Panc1 (cell line): Measurements from ENCODE around the gene COL11A2. TPM values are rescaled to one million over a fixed set of nuclear protein-coding genes. Genes with fewer than 3 reads are reported as not detected.
A peak's percentile ranks its signal among the peaks of the same experiment; 100 is the strongest.
"Not testable (repeated sequence)": the region's sequence is repeated elsewhere in the genome, so short reads cannot be mapped to it uniquely, and the experiment has no call there.

Source experiments
- ATAC-seq: fragments of 200-7000 bp; cut with Tn5 transposase; 2 replicates; pipeline ENCODE4 v1.9.1; 2020; ENCODE audit warnings: mild to moderate bottlenecking, moderate library complexity
- BruUV-seq: library from RNA; stranded (reverse); fragments of 400-500 nt; replicated peaks from 2 replicates; lab custom pipeline; 2021; lab: Mats Ljungman, UMichigan
- CTCF ChIA-PET: fragments of 300-600 bp; sonication (Branson Sonifier 250); formaldehyde crosslinking; loops from one replicate; lab custom pipeline; 2022; ENCODE audit warnings: antibody characterized with exemption; lab: Charles Lee
- POLR2A ChIA-PET: fragments of 300-600 bp; sonication (Branson Sonifier 250); formaldehyde crosslinking; loops from one replicate; lab custom pipeline; 2022; ENCODE audit warnings: antibody characterized with exemption; lab: Charles Lee
- DNase-seq: peaks from one replicate; pipeline ENCODE4 v3.0.0-alpha.2; 2010; ENCODE audit warnings: low read depth, low spot score
- H3K27ac ChIP-seq: 2 replicates; pipeline ENCODE4 v1.5.1; 2011; ENCODE audit warnings: mild to moderate bottlenecking, low read length, inconsistent platforms
- H3K27me3 ChIP-seq: fragments of 200-500 bp; sonication (Bioruptor generic); 2 replicates; pipeline ENCODE4 v1.6.0; 2014; ENCODE audit warnings: low read length, inconsistent platforms; ENCODE audit not compliant: control insufficient read depth, insufficient read depth
- H3K36me3 ChIP-seq: fragments of 200-500 bp; sonication (Bioruptor generic); 2 replicates; pipeline ENCODE4 v1.5.1; 2014; ENCODE audit warnings: inconsistent platforms, mild to moderate bottlenecking, low read length, moderate library complexity; ENCODE audit not compliant: control insufficient read depth, insufficient read depth
- H3K4me1 ChIP-seq: 2 replicates; pipeline ENCODE4 v1.5.1; 2011; ENCODE audit warnings: inconsistent platforms, mild to moderate bottlenecking, low read length, moderate library complexity; ENCODE audit not compliant: control insufficient read depth, insufficient read depth
- H3K4me3 ChIP-seq, 2 experiments: 2 replicates each; pipeline ENCODE4 v1.5.1; 2011 to 2012; ENCODE audit warnings: low read depth in 2 of 2, low read length in 2 of 2, mild to moderate bottlenecking in 2 of 2, inconsistent platforms in 1 of 2, moderate library complexity in 1 of 2
- H3K9me3 ChIP-seq: fragments of 200-500 bp; sonication (Bioruptor generic); 2 replicates; pipeline ENCODE4 v1.5.1; 2014; ENCODE audit warnings: low read depth, mild to moderate bottlenecking, inconsistent platforms, low read length, moderate library complexity; ENCODE audit not compliant: control insufficient read depth, insufficient read depth
- CTCF ChIP-seq: fragments of 450-650 bp; IDR thresholded peaks from 2 replicates; pipeline ENCODE4 v1.5.1; 2017; ENCODE audit warnings: mild to moderate bottlenecking
- POLR2AphosphoS5 ChIP-seq: IDR thresholded peaks from 2 replicates; pipeline ENCODE4 v1.6.1; 2012; ENCODE audit warnings: mild to moderate bottlenecking, low read depth, low read length, moderate library complexity
- REST ChIP-seq, 2 experiments: IDR thresholded peaks; 2 replicates each; pipeline ENCODE4 v1.6.1; 2011 to 2012; ENCODE audit warnings: low read depth in 2 of 2, control low read depth in 1 of 2, low read length in 1 of 2, mild to moderate bottlenecking in 1 of 2, moderate library complexity in 1 of 2; ENCODE audit not compliant: insufficient read depth in 1 of 2
- SIN3A ChIP-seq: IDR thresholded peaks from 2 replicates; pipeline ENCODE4 v1.6.1; 2012; ENCODE audit warnings: low read depth, mild to moderate bottlenecking, low read length, moderate library complexity, borderline replicate concordance; ENCODE audit not compliant: insufficient read depth
- TCF7L2 ChIP-seq: IDR thresholded peaks from 2 replicates; pipeline ENCODE4 v1.6.1; 2011; ENCODE audit warnings: mild to moderate bottlenecking, low read depth, low read length, inconsistent platforms
- in situ Hi-C: cut with HindIII; loops from 2 replicates; pipeline ENCODE4 v1.10.0; 2016; ENCODE audit warnings: low sequenced_read_pairs, low pct_unique_long_range_greater_than_20kb
- intact Hi-C: fragments of 100-400 bp; cut with micrococcal nuclease; formaldehyde crosslinking; loops from one replicate; pipeline ENCODE4 v1.10.0; 2022; ENCODE audit not compliant: unreplicated experiment
- total RNA-seq: library from RNA; stranded (reverse); gene quantifications from one replicate; pipeline ENCODE4 v1.2.1, GENCODE V29; 2021; ENCODE audit not compliant: unreplicated experiment

Gene COL11A2
- total RNA-seq, 1 experiment from 2014 or later: 0.57 TPM

GRCh38 chr6:33151050-33151449, 41.2 kb downstream of the COL11A2 start:
- no peak overlapping the region for H3K27ac ChIP-seq
- TF ChIP-seq REST (IDR thresholded peaks at IDR 0.05; ENCODE audit: insufficient read depth in 1 of 2, low read depth in 2 of 2, low read length in 1 of 2): no peak
- no peak for TF ChIP-seq CTCF
- no peak for TF ChIP-seq TCF7L2
- TF ChIP-seq POLR2AphosphoS5: no peak
- no peak for TF ChIP-seq SIN3A
- DNase-seq: no peak
- H3K4me1 ChIP-seq: no peaks in the 10 kb centered on the region
- ChIA-PET CTCF (no interaction called here), POLR2A (no interaction called here)
- BruUV-seq: no TSS peak
- H3K36me3 ChIP-seq: no peaks in the 10 kb centered on the region
- H3K27me3 ChIP-seq: peaks cover 3% of the 10 kb centered on the region; the same call in 1 of the 2 replicates
- no peaks in the 10 kb centered on the region for H3K9me3 ChIP-seq
- intact Hi-C loops: no loop called here
- ATAC-seq: no peak
- no peak overlapping the region for H3K4me3 ChIP-seq
- in situ Hi-C loops: no loop called here

- H3K9me3 ChIP-seq, BruUV-seq, CTCF ChIA-PET, in situ Hi-C loops, H3K4me1 ChIP-seq, H3K4me3 ChIP-seq, H3K36me3 ChIP-seq, ATAC-seq, H3K27ac ChIP-seq, intact Hi-C loops, H3K27me3 ChIP-seq, POLR2A ChIA-PET, DNase-seq: not testable (repeated sequence)
Observed at GRCh38 chr6:33150560-33150959, 41.7 kb downstream of the COL11A2 start.

GRCh38 chr6:33147807-33148666, 44.2 kb downstream of the COL11A2 start:
- H3K4me3 ChIP-seq: no peak overlapping the region
- in situ Hi-C loops: no loop called here
- ATAC-seq: peak; percentile 84

More at GRCh38 chr6:33147807-33148666, 44.2 kb downstream of the COL11A2 start:
- no peaks in the 10 kb centered on the region for H3K9me3 ChIP-seq
- no peak for TF ChIP-seq POLR2AphosphoS5
- no peak for TF ChIP-seq TCF7L2
- TF ChIP-seq REST (IDR thresholded peaks at IDR 0.05; ENCODE audit: insufficient read depth in 1 of 2, low read depth in 2 of 2, low read length in 1 of 2): no peak
- TF ChIP-seq CTCF: peak; percentile 80; the same call in 1 of the 2 replicates
- no peak overlapping the region for H3K27ac ChIP-seq
- intact Hi-C loops: loop anchor here (5.0 kb wide), 1 partner anchor 131 kb away; no protein-coding TSS in a partner anchor
- no peak for DNase-seq
- ChIA-PET POLR2A (no interaction called here), CTCF (interaction anchor here (0.5 to 0.6 kb wide), 3 partner anchors 26 to 275 kb away, joined by 3 to 6 read pairs (median 6); no protein-coding TSS in a partner anchor)
- H3K4me1 ChIP-seq: no peaks in the 10 kb centered on the region
- H3K27me3 ChIP-seq: peaks cover 3% of the 10 kb centered on the region
- no peaks in the 10 kb centered on the region for H3K36me3 ChIP-seq
- BruUV-seq: no TSS peak
